ENCODE results near the gene HNF4A.

- no peak for TF ChIP-seq POLR2A (IDR thresholded peaks at IDR 0.05)
- TF ChIP-seq, protein P1, sequence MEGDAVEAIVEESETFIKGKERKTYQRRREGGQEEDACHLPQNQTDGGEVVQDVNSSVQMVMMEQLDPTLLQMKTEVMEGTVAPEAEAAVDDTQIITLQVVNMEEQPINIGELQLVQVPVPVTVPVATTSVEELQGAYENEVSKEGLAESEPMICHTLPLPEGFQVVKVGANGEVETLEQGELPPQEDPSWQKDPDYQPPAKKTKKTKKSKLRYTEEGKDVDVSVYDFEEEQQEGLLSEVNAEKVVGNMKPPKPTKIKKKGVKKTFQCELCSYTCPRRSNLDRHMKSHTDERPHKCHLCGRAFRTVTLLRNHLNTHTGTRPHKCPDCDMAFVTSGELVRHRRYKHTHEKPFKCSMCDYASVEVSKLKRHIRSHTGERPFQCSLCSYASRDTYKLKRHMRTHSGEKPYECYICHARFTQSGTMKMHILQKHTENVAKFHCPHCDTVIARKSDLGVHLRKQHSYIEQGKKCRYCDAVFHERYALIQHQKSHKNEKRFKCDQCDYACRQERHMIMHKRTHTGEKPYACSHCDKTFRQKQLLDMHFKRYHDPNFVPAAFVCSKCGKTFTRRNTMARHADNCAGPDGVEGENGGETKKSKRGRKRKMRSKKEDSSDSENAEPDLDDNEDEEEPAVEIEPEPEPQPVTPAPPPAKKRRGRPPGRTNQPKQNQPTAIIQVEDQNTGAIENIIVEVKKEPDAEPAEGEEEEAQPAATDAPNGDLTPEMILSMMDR (IDR thresholded peaks at IDR 0.05): no peak
Measured at GRCh38 chr20:44448753-44449546, 93.5 kb downstream of the HNF4A start.

Measured in uterus (tissue), 2 donors.